Endothelial cell of umbilical vein (primary cell): ENCODE data around the gene MYBPHL. TPM values are rescaled to one million over a fixed set of nuclear protein-coding genes. Genes with fewer than 3 reads are reported as not detected.

Source experiments
- BruUV-seq: library from RNA; stranded (reverse); fragments of 400-500 nt; replicated peaks from 2 replicates; lab custom pipeline; 2021; lab: Mats Ljungman, UMichigan
- CTCF ChIA-PET: fragments of 300-600, 350-600 bp; sonication (Branson Sonifier 250); formaldehyde crosslinking; loops from one replicate; lab custom pipeline; 2021; ENCODE audit warnings: antibody characterized with exemption, inconsistent platforms; lab: Charles Lee
- POLR2A ChIA-PET: fragments of 300-600, 350-600 bp; sonication (Branson Sonifier 250); formaldehyde crosslinking; loops from one replicate; lab custom pipeline; 2021; ENCODE audit warnings: antibody characterized with exemption, inconsistent platforms; lab: Charles Lee
- DNase-seq: peaks from one replicate; pipeline ENCODE4 v3.0.0-alpha.2; 2011; ENCODE audit warnings: low read depth, low spot score
- FAIRE-seq: peaks from 2 replicates; lab custom pipeline; 2011; peaks lifted over from hg19 to GRCh38; lab: Jason Lieb, UNC
- H2AFZ ChIP-seq: 2 replicates; pipeline ENCODE4 v1.6.0; 2012; ENCODE audit warnings: low read depth, low read length, control low read depth, inconsistent platforms
- H3K27ac ChIP-seq: 2 replicates; pipeline ENCODE4 v1.5.1; 2011; ENCODE audit warnings: low read depth, mild to moderate bottlenecking, control low read depth, low read length, moderate library complexity; ENCODE audit not compliant: insufficient read depth
- H3K27me3 ChIP-seq, 2 experiments: 2 replicates each; pipeline versions ENCODE4 v1.6.0 to v1.6.1; 2011; ENCODE audit warnings: low read length in 2 of 2, mixed read lengths in 1 of 2; ENCODE audit not compliant: control insufficient read depth in 2 of 2, insufficient read depth in 2 of 2
- H3K36me3 ChIP-seq, 2 experiments: 2 replicates in 1 of 2; 3 replicates in 1 of 2; pipeline ENCODE4 v1.5.1; 2011; ENCODE audit warnings: low read length in 2 of 2, mild to moderate bottlenecking in 1 of 2, moderate library complexity in 1 of 2; ENCODE audit not compliant: control insufficient read depth in 2 of 2, insufficient read depth in 2 of 2; ENCODE audit errors: extremely low read depth in 1 of 2
- H3K4me1 ChIP-seq: 3 replicates; pipeline ENCODE4 v1.5.1; 2011; ENCODE audit warnings: mild to moderate bottlenecking, low read length; ENCODE audit not compliant: control insufficient read depth, insufficient read depth; ENCODE audit errors: extremely low read depth
- H3K4me2 ChIP-seq: 2 replicates; pipeline ENCODE4 v1.6.1; 2011; ENCODE audit warnings: low read length, control low read depth, mixed read lengths; ENCODE audit not compliant: insufficient read depth
- H3K4me3 ChIP-seq, 3 experiments: fragments of 200-600 bp in 1 of 3; sonication (generic), shearing (Covaris generic) in 1 of 3; replicated peaks in 1 of 3; 2 replicates each; pipeline ENCODE4 v1.5.1; 2011 to 2016; ENCODE audit warnings: control low read depth in 3 of 3, low read length in 3 of 3, mild to moderate bottlenecking in 2 of 3, inconsistent platforms in 1 of 3, low read depth in 1 of 3, moderate library complexity in 1 of 3; ENCODE audit not compliant: insufficient read depth in 1 of 3
- H3K79me2 ChIP-seq: 2 replicates; pipeline ENCODE4 v1.6.0; 2012; ENCODE audit warnings: low read length, inconsistent platforms; ENCODE audit not compliant: control insufficient read depth, insufficient read depth
- H3K9ac ChIP-seq: replicated peaks from 2 replicates; pipeline ENCODE3; 2011; ENCODE audit warnings: low read length, control low read depth; ENCODE audit not compliant: insufficient read depth; ENCODE audit errors: extremely low read depth
- H3K9me1 ChIP-seq: replicated peaks from 3 replicates; pipeline ENCODE4 v1.6.0; 2011; ENCODE audit warnings: mild to moderate bottlenecking, low read length; ENCODE audit not compliant: control insufficient read depth, insufficient read depth; ENCODE audit errors: extremely low read depth
- H3K9me3 ChIP-seq: replicated peaks from 2 replicates; pipeline ENCODE4 v1.5.1; 2012; ENCODE audit warnings: low read length, inconsistent platforms; ENCODE audit not compliant: control insufficient read depth, insufficient read depth
- H4K20me1 ChIP-seq: replicated peaks from 2 replicates; pipeline ENCODE3; 2011; ENCODE audit warnings: mild to moderate bottlenecking, low read length; ENCODE audit not compliant: control insufficient read depth, insufficient read depth; ENCODE audit errors: extremely low read depth
- EZH2 ChIP-seq: IDR thresholded peaks from 2 replicates; pipeline ENCODE4 v1.6.1; 2012; ENCODE audit warnings: borderline replicate concordance, low read depth, mild to moderate bottlenecking, moderate library complexity, low read length, inconsistent platforms; ENCODE audit not compliant: severe bottlenecking
- FOS ChIP-seq: IDR thresholded peaks from 2 replicates; pipeline ENCODE4 v1.6.1; 2011; ENCODE audit warnings: mild to moderate bottlenecking, low read length, moderate library complexity, borderline replicate concordance; ENCODE audit not compliant: insufficient read depth
- GATA2 ChIP-seq: IDR thresholded peaks from 2 replicates; pipeline ENCODE4 v1.7.0; 2011; ENCODE audit warnings: low read depth, mild to moderate bottlenecking, moderate library complexity, mixed read lengths, low read length; ENCODE audit not compliant: insufficient read length, insufficient read depth
- MYC ChIP-seq: IDR thresholded peaks from one replicate; pipeline ENCODE4 v1.6.1; 2011; ENCODE audit warnings: mild to moderate bottlenecking, low read depth, low read length
- POLR2A ChIP-seq: IDR thresholded peaks from 2 replicates; pipeline ENCODE4 v1.6.1; 2012; ENCODE audit warnings: low read depth, mild to moderate bottlenecking, control low read depth, low read length
- dilution Hi-C: fragments of 300-500 bp; cut with MboI; formaldehyde crosslinking; loops from one replicate; pipeline ENCODE4 v1.15.0; 2019; ENCODE audit warnings: low sequenced_read_pairs; ENCODE audit not compliant: extremely low pct_ligation_motif_present
- intact Hi-C: fragments of 100-400 bp; cut with micrococcal nuclease; formaldehyde crosslinking; loops from one replicate; pipeline ENCODE4 v1.10.0; 2022
- polyA plus RNA-seq, 4 experiments: library from polyadenylated mRNA; depleted of rRNA in 3 of 4; stranded (reverse) in 3 of 4; unstranded in 1 of 4; fragments of >200 nt; gene quantifications; 2 replicates each; pipeline versions ENCODE4 v1.2.1 to v1.2.3, GENCODE V29; 2011 to 2012; ENCODE audit warnings: missing spikeins in 1 of 4
- total RNA-seq: library from RNA; stranded (reverse); gene quantifications from 2 replicates; pipeline ENCODE4 v1.2.3, GENCODE V29; 2021
- TF ChIP-seq, protein P1 (sequence below): IDR thresholded peaks from 2 replicates; pipeline ENCODE4 v1.6.1; 2011; ENCODE audit not compliant: insufficient read depth, insufficient read length
- TF ChIP-seq, protein P2 (sequence below), 2 donors: IDR thresholded peaks; 1 replicate in 1 of 2; 2 replicates in 1 of 2; pipeline ENCODE4 v1.5.1; 2011; ENCODE audit warnings: low read length in 2 of 2, mild to moderate bottlenecking in 2 of 2, moderate library complexity in 2 of 2, control low read depth in 1 of 2, inconsistent platforms in 1 of 2, low read depth in 1 of 2; ENCODE audit not compliant: insufficient read depth in 1 of 2; ENCODE audit errors: extremely low read depth in 1 of 2

The MYBPHL gene
- total and polyA plus RNA-seq, 2 donors (not counting 3 experiments of a cell fraction or from before 2014, with no cell fraction given) = not detected

DNA sequence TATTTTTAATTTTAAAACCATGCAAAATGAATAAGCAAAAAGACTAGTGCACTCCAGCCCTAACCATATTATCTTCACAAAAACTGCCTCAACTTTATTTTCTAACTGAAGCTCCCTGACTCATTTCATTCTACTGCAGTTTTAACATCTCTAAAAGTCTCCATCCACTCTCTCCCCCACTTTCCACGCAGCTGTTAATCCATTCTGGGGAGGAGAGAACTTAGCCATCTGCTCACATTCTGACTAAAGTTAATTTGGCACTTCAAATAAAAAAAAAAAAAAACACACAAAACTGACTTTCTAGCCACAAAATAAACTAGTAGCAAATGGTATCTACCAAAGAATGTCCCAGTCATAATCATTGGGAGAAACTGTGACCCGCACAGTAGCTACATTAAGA lies 5.4 kb upstream of the MYBPHL start:
- POLR2A ChIA-PET = no interaction called here
- H3K27ac ChIP-seq = no peak overlapping the region

DNA sequence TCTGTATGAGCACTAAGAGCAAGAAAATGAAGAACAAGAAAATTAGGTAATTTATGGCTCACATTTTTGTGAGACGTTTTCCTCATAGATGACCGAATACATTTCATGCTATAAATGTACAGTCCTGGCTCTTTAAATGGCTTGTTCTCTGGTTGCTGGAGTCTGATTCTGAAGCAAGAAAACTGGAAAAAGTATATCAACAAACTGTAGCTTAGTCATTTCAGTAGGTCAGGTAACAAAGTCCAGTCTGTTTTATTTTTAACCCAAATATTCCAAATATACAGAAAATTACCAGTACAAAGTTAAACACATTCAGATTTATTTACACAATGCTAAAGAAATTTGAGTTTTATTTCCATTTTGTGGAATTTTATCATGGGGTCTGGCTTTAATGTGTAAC lies 2.5 kb upstream of the MYBPHL start:
- CTCF ChIA-PET = no interaction called here

More for the DNA sequence above, 5.4 kb upstream of the MYBPHL start:
- Histone ChIP-seq H2AFZ (no peak overlapping the region), H3K4me3 (no peak overlapping the region), H3K9me1 (no peaks in the 10 kb centered on the region), H3K79me2 (no peaks in the 10 kb centered on the region), H4K20me1 (no peaks in the 10 kb centered on the region), H3K27me3 (peaks cover 4 to 6% of the 10 kb centered on the region in 2 experiments), H3K4me1 (no peaks in the 10 kb centered on the region), H3K9ac (no peak overlapping the region), H3K9me3 (no peaks in the 10 kb centered on the region), H3K4me2 (no peak overlapping the region), H3K36me3 (no peaks in the 10 kb centered on the region)
- BruUV-seq = no TSS peak
- dilution Hi-C loops = no loop called here
- DNase-seq (no peak), FAIRE-seq (no peak)
- intact Hi-C loops = no loop called here
- TF ChIP-seq POLR2A (no peak), EZH2 (no peak), GATA2 (no peak), FOS (no peak)
- CTCF ChIA-PET = no interaction called here

More for the DNA sequence above, 2.5 kb upstream of the MYBPHL start:
- Histone ChIP-seq H3K9me3 (no peaks in the 10 kb centered on the region), H3K27ac (no peak overlapping the region), H3K27me3 (peaks cover 8 to 9% of the 10 kb centered on the region in 2 experiments), H3K36me3 (no peaks in the 10 kb centered on the region), H3K9ac (no peak overlapping the region), H3K4me1 (no peaks in the 10 kb centered on the region), H3K79me2 (no peaks in the 10 kb centered on the region), H3K4me3 (no peak overlapping the region), H2AFZ (no peak overlapping the region), H3K4me2 (no peak overlapping the region), H3K9me1 (no peaks in the 10 kb centered on the region), H4K20me1 (no peaks in the 10 kb centered on the region)
- POLR2A ChIA-PET = no interaction called here
- DNase-seq (no peak), FAIRE-seq (no peak)
- dilution Hi-C loops (no loop called here), intact Hi-C loops (no loop called here)
- TF ChIP-seq MYC = no peak
- TF ChIP-seq, protein P1, sequence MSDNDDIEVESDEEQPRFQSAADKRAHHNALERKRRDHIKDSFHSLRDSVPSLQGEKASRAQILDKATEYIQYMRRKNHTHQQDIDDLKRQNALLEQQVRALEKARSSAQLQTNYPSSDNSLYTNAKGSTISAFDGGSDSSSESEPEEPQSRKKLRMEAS = no peak
- no peak for TF ChIP-seq FOS
- no peak for TF ChIP-seq POLR2A
- TF ChIP-seq, protein P2, sequence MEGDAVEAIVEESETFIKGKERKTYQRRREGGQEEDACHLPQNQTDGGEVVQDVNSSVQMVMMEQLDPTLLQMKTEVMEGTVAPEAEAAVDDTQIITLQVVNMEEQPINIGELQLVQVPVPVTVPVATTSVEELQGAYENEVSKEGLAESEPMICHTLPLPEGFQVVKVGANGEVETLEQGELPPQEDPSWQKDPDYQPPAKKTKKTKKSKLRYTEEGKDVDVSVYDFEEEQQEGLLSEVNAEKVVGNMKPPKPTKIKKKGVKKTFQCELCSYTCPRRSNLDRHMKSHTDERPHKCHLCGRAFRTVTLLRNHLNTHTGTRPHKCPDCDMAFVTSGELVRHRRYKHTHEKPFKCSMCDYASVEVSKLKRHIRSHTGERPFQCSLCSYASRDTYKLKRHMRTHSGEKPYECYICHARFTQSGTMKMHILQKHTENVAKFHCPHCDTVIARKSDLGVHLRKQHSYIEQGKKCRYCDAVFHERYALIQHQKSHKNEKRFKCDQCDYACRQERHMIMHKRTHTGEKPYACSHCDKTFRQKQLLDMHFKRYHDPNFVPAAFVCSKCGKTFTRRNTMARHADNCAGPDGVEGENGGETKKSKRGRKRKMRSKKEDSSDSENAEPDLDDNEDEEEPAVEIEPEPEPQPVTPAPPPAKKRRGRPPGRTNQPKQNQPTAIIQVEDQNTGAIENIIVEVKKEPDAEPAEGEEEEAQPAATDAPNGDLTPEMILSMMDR (IDR thresholded peaks at IDR 0.05; ENCODE audit: extremely low read depth in 1 of 2, insufficient read depth in 1 of 2, low read depth in 1 of 2, low read length in 2 of 2) = no peak
- no TSS peak for BruUV-seq
